GM12891 (cell line): ENCODE results near the gene TMEM236.

Experiments used
- DNase-seq: peaks from one replicate; pipeline ENCODE4 v3.0.0; 2011; ENCODE audit warnings: low spot score; ENCODE audit not compliant: insufficient read length
- FAIRE-seq: peaks from 2 replicates; lab custom pipeline; 2011; peaks lifted over from hg19 to GRCh38; lab: Jason Lieb, UNC
- PAX5 ChIP-seq: IDR thresholded peaks from 2 replicates; pipeline ENCODE4 v1.6.1; 2011; ENCODE audit warnings: low read length, moderate library complexity, mild to moderate bottlenecking; ENCODE audit not compliant: insufficient read depth, severe bottlenecking
- POLR2A ChIP-seq: IDR thresholded peaks from 2 replicates; pipeline ENCODE4 v1.6.1; 2011; ENCODE audit warnings: low read depth, low read length, control low read depth
- POLR2AphosphoS5 ChIP-seq: IDR thresholded peaks from 2 replicates; pipeline ENCODE4 v1.6.1; 2011; ENCODE audit warnings: low read depth, low read length, control low read depth
- POU2F2 ChIP-seq: IDR thresholded peaks from 2 replicates; pipeline ENCODE4 v1.6.1; 2011; ENCODE audit warnings: low read depth, mild to moderate bottlenecking, control low read depth, low read length, moderate library complexity
- SPI1 ChIP-seq: IDR thresholded peaks from 2 replicates; pipeline ENCODE4 v1.6.1; 2011; ENCODE audit warnings: low read depth, low read length, control low read depth
- TAF1 ChIP-seq: IDR thresholded peaks from 2 replicates; pipeline ENCODE4 v1.6.1; 2011; ENCODE audit warnings: low read depth, low read length, control low read depth

TMEM236 gene

DNA sequence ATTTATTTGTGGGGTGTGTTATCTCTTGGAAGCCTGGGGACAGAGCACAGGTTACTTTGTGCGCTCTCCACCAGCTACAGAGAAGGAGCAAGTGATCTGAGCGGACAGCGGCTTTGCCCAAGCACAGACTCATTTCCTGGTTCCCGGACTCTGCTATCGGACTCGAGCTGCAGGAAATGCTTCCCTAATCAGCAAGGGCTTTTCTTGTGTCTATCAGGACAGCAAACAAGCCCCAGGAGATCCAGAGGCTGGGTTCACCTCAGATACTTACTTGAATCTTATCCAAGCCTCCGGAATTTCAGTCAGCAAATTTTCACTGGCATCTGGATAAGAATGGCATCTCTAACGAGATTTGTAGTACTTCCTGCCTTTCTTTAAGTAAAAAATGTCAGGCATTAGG, 84.9 kb downstream of the TMEM236 start:
- no peak for TF ChIP-seq POLR2A
- TF ChIP-seq TAF1: no peak
- TF ChIP-seq POU2F2: no peak
- no peak for TF ChIP-seq POLR2AphosphoS5
- no peak for TF ChIP-seq PAX5
- no peak for TF ChIP-seq SPI1
- FAIRE-seq (no peak), DNase-seq (no peak)

DNA sequence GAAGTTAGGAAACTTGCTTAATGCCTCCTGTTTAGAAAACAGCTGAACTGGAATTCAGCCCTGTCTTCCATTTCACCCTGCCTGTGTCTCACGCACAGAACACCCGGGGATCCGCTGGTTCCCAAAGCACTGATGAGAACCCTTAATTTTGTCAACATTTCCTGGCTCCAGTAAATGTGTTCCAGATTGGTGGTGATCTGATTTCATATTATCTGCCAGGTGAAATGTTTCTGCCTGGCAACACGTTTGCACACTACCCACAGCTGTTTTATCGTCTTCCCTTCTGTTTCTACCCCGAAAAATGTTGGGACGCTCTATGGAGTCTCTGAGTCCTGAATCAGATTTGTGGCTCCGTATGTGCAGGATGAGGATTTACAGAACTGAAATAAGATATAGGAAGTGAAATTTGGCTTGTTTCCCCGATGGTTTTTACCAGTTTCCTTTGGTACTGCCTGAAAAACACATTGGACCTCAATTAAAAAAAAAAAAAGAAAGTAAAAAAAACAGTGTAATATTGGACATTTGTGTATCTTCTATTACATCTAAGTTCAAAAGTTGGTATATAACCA, 86.2 kb downstream of the TMEM236 start:
- no peak for TF ChIP-seq POLR2A
- peak; percentile 70 for TF ChIP-seq SPI1
- FAIRE-seq (no peak), DNase-seq (no peak)

DNA sequence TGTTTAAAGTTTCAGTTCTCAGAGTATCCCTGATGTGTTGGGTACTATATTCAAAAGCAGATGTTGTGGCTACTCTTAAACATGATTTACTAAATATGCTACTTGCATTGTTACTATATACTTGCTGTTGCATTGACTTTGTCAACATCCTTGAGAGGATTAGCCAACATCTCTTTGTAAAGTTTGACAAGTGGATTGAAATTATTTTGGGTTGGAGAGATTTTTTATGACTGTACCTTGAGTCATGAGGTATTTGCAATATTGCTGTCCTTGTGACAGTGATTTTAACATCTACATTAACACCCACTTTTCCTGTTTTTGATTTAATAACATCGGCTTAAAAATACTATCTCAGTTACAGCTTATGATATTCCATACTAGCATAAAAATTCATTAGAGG, 89.0 kb downstream of the TMEM236 start:
- FAIRE-seq (no peak), DNase-seq (no peak)
- TF ChIP-seq POU2F2 (no peak), POLR2AphosphoS5 (no peak), PAX5 (no peak), POLR2A (no peak), SPI1 (no peak), TAF1 (no peak)

DNA sequence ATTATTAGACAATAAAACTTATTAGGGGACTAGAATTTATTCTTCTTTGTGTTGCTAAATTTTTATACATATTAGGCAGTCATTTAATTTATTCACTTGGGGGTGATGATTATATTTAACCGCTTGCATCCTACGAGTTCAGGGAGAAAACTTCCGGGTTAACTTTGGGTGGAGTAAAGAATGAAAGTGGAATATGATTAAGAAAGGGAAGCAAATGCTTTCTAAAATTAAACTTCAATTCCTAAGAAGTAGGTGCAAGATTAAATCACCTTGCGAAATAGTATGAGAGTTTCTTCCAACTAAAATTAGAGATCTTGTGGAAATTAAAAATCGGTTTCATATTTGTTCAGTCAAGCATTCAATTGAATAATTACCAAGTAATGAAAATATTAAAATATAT, 90.6 kb downstream of the TMEM236 start:
- TF ChIP-seq POU2F2: no peak
- no peak for TF ChIP-seq POLR2A
- TF ChIP-seq TAF1: no peak
- no peak for TF ChIP-seq PAX5
- no peak for TF ChIP-seq POLR2AphosphoS5
- FAIRE-seq: no peak
- no peak for DNase-seq

DNA sequence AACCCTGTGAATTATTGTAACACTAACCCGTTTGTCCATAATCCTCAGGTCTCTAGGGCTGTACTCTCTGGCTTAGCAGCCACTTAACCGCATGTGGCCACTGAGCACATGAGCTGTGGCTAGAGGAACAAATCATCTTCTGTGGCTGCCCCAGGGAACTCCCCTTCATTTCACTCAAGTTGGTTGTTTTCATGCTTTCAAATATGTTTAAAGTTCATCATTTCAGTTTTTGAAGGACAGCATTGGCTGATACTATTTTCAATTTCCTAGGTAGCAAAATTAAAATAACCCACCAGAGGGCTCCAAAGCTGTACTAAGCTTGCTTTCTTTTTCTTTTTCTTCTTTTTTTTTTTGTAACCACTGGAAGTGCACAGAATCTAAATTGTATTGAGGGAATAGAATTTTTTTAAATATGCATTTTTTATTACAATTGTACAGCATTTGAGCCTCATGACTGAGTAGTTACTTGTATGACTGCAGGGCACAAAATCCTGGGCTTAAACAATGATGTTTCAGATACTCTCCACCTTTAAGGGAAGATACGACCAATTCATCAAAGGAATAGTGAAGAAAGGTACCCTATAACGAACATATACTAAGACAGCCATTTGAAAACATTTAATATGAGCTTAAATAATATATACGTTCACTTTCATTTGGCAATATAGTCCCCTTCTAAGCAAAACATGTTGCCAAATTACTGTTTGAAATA, 95.7 kb downstream of the TMEM236 start:
- FAIRE-seq: no peak
- no peak for DNase-seq
- no peak for TF ChIP-seq POLR2AphosphoS5
- TF ChIP-seq SPI1: no peak
- no peak for TF ChIP-seq POLR2A
- no peak for TF ChIP-seq PAX5
- TF ChIP-seq TAF1: no peak
- TF ChIP-seq POU2F2: no peak

DNA sequence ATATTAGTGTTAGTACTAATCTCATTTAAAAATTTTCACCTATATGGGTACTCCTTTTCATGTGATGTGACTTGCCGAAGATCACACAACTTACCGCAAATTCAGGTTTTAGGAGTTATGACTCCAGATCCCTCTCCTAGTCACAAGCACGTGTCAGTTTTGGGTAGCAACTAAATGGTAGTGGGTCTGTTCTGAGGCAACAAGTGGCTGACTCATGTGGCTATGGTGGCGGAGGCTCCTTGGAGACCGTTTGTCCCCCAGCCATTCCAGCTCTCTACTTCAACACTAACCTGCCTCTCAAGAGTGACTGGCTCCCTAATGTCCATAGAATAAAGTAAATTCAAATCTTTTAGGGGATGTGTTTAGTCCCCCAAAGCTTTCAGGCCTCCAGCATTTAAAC, 96.6 kb downstream of the TMEM236 start:
- TF ChIP-seq POLR2A (no peak), TAF1 (no peak), PAX5 (no peak), POLR2AphosphoS5 (no peak), POU2F2 (no peak), SPI1 (no peak)
- no peak for FAIRE-seq
- no peak for DNase-seq
